Activated CD4-positive, alpha-beta T cell treated with anti-CD3 and anti-CD28 coated beads, Interleukin-10, Interleukin-2, amounts not matched to agents 100 ng/mL and 50 ng/mL, durations not matched to agents 16 hours and 8 hours (primary cell): ENCODE data around the gene DIP2C.
"Not testable (repeated sequence)": the region's sequence is repeated elsewhere in the genome, so short reads cannot be mapped to it uniquely, and the experiment has no call there.

Experiments used
- DNase-seq: peaks from one replicate; pipeline ENCODE4 v3.0.0-alpha.2; 2020

Gene DIP2C

DNA sequence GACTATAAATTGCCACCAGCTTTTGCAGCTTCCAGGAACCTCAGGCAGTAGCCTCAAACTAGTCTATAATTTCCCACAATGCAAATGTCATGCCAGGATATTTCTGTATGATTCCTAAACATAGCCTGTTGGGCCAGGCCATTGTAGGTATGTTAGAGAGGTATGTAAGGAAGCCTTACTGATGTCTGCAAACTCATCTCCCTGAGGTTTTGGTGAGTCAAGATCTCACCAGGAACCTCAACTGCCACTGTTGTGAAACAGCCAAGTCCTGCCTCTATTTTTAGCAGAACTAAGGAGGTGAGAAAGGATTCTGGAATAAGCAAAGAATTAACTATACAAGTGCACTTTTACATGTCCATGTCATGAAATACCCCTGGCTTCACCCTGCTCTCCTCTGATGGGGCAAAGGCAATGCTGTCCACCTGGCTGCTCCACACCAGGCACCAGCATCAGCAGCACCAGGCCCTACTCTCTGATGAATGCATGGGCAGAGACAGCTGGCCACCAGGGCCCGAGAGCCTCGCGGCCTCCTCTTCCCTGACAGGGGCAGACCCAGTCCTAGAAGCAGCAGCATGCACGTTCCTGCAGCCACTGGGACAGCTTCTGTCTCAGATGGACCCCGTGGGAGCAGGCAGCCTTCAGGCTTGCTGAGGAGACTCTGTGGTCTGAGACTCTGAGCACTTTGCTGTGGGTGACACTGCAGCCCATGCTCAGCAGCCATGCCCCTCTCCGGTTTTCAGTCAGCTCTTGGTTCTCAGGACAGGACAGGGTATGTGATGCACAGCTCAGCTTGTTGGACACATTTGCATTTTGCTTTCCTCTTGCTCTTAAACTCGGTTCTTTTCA lies 407.0 kb downstream of the DIP2C start:
- DNase-seq: peak; percentile 55

DNA sequence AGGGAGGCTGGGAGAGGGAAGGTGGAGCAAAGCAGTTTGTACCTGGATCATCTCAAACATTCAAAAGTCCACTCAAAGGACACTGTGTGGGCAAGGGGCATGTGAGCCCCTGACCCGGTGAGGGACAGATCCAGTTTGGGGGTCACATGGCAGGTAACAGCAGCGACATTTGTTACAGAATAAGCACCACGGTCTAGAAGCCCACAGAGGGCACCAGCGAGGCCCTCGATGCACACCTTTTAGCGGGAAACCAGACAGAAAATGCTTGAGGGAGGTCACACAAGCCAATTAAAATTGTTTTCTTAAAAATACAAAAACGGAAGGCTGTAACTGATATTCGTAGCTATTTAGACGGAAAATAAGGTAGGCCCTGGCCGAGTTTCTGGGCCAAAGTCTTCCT lies 409.8 kb downstream of the DIP2C start:
- DNase-seq: no peak

DNA sequence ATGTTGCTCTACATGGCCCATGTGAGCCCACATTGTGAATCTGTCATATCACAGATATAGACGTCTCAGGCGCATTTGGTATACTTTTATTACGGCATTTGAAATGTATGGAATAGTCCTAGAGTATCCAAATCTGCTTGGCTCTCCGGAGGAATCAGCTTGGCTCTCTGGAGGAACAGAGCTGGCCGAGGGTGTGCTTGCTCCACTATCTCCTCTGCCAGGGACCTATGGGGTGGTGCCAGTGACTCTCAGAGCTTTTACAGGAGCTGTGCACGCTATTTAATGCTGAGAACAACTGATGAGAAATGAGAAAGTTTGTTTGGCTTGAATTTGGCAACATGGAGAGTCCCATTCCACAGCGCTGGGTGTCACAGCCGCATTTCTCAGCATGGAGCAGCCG lies 410.2 kb downstream of the DIP2C start:
- DNase-seq: no peak

DNA sequence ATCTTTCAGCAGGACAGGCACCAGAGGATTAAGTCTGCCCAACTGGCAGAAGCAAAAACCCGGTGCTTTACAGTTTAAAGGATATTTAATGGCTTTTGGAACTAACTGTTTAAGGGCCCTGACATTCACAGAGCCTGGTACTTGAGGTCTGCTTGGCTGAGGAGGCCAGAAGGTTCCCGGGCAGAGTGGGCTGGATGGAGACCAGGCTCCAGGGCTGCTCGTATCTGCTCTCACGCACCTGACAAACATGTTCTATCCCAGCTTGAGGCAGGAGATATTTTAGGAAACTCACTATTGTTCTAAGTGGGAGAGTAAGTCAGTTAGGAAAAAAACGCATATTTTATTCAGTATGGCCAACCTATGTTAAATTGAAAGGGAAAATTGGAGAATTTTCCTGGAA lies 410.8 kb downstream of the DIP2C start:
- no peak for DNase-seq

DNA sequence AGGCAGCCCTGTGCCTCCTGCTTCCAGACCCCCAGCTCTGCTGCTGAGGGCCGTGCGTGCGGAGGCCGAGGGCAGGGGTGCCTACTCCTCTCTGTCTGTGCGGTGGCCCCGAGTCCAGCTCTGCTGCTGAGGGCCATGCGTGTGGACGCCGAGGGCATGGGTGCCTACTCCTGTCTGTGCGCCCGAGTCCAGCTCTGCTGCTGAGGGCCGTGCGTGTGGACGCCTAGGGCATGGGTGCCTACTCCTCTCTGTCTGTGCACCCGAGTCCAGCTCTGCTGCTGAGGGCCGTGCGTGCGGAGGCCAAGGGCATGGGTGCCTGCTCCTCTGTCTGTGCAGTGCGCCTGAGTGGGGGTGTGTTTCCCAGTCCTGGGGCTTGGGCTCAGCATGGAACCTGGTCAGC lies 411.5 kb downstream of the DIP2C start:
- no peak for DNase-seq

DNA sequence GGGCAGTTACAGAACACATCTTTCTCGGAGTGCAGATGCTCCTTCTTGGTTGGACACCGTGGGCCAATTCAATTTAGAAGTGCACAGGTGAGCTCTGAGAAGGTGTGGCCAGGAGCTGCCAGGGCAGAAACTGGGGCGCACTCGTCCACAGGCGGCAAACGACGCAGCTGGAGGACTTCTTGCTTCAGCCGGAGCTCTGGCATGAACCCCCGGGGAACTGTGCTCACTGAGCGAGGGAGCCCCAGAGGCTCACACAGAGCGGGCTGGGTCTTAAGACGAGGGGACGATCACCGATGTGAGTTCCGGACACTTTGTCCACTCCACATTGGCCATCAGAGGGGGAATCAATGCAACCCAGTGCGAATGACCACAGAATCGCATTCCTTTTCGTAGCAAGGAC lies 413.8 kb downstream of the DIP2C start:
- no peak for DNase-seq

DNA sequence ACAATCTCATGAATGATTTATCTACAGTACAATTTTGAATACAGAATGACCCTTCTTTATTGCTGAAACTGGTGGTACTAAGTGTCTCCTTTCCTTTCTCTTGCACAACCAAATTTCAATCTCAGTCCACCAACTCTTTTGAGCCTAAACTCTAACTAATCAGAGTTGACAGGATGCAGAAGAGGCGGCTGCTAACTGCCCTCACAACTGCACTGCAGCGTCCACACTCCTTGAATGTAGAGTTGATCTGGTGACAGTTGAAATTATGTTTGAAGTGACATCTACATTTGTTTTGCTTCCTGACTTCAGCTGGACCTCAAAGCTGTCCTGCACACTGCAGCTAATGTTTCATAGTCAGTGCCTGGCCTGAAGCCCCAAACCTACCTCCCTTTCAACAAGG lies 414.6 kb downstream of the DIP2C start:
- DNase-seq: no peak

DNA sequence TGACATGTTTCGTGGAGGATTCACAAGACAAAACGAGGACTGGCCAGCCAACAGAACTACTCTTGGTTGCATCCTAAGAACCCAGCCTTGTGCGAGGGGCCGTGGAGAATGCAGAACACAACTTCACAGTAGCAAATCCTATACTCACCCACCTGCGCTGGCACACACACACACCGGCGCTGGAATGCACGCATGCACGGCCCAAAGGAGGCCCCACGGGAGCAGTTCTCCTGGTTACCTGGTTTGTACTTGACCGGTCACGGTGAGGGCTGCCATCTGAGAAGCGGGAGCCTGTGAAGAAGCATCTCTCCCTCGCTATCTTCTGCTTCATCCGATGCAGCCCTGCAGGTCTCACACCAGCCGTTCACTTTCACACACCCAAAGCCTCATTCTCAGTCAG lies 416.4 kb downstream of the DIP2C start:
- no peak for DNase-seq

DNA sequence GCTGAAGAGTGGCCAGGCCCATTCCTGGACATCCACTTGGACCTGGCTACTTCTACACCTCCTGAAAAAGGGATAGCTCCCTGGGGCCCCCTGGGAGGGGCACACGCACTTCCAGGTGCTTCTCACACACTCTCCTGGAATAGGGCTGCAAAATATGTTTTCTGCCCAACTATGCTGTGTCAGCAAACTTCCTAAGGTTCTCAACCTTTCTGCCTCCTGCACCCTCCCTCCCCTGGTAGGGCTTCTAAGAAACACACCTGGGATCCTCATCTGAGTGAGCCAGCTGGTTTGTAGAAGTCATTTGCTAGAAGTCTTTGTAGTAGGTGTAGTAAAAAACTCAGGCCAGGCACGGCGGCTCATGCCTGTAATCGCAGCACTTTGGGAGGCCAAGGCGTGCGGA lies 417.7 kb downstream of the DIP2C start:
- DNase-seq: no peak

DNA sequence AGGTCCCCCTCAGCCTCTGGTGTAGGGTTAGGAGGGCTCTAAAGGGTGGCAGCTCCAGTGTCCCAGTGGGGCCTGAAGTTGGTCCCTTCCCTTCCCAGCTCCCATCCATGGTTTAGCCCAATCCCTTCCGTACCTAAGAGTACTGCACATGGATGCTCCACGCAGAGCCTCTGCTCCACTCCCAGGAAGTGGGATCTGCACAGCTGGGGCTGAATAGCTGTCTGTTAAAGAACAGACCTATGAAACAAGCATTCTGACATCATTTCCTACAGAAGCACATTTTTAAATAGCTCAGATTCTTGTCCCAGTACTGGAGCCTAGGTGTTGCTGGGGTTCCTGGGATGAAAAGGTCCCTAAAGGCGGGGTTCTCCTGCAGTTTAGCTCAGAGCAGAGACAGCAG lies 418.3 kb downstream of the DIP2C start:
- no peak for DNase-seq

DNA sequence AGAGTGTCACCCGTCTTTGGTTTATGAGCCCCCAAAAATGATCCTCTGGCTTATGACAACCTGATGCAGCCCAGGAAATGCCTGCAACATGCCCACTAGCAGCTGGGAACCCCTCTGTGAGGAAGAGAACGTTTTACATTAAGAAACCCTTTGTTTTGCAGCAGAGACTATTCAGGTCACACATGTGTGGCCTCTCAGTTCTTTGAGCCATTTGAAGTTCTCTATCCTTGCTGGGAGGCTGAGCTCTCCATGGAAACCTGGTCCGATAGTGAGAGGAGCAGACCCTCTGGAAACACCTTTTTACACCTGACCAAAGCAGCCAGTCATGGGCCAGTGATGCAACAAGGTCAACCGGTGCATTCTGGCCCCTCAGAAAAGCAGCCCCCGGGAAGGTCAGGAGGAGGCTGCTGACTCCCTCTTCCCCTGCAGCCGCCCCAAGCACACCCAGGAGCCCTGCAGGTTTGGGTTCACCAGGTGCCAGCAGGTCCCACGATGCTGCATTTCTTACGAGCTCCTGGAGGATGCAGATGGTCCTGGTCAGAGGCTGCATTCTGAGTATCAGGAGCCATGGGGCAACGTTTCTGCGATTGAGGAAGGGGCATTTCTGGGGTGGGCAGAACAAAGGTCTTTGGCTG lies 419.9 kb downstream of the DIP2C start:
- DNase-seq: no peak

DNA sequence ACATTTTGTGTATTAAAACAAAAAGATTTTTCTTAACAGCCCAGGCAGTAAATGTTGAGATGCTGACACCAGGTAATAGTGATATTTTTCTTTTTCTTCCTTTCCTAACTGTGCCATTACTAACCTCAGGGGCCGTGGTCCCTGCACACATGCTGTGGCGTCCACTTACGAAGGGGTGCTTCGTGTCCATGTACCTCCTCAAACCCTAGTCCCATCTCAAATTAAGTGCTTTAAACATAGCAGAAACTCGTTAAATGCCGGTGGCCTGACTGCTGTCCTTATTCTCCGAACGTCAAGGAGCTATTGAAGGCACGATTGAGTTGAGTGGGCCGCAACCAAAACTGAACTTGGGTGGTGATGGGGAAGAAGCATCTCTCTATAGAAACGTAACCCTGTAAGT lies 421.8 kb downstream of the DIP2C start:
- DNase-seq: no peak

DNA sequence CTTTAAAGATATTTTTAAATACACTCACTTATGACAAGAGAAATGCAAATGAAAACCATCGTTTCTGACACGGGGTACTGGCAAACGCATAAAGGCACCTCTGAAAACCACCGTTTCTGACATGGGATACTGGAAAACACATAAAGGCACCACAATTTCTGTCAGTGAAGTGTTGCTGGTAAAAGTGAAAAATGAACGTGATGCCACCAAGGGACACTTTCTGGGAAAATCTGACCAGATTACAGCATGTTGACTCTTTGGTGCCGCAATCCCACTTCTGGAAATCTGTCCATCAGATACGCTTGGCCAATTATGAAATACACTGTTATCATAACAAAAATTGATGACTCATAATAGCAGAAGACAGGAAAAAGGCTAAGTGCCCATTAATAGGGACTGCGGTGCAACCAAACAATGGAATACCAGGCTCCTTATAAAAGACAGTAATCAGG lies 422.5 kb downstream of the DIP2C start:
- DNase-seq: no peak

DNA sequence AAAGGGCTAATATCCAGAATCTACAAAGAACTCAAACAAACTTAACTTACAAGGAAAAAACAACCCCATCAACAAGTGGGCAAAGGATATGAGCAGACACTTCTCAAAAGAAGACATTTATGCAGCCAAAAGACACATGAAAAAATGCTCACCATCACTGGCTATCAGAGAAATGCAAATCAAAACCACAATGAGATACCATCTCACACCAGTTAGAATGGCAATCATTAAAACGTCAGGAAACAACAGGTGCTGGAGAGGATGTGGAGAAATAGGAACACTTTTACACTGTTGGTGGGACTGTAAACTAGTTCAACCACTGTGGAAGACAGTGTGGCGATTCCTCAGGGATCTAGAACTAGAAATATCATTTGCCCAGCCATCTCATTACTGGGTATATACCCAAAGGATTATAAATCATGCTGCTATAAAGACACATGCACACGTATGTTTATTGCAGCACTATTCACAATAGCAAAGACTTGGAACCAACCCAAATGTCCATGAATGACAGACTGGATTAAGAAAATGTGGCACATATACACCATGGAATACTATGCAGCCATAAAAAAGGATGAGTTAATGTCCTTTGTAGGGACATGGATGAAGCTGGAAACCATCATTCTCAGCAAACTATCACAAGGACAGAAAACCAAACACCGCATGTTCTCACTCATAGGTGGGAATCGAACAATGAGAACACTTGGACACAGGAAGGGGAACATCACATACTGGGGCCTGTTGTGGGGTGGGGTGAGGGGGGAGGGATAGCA lies 423.5 kb downstream of the DIP2C start:
- not testable (repeated sequence) for DNase-seq

DNA sequence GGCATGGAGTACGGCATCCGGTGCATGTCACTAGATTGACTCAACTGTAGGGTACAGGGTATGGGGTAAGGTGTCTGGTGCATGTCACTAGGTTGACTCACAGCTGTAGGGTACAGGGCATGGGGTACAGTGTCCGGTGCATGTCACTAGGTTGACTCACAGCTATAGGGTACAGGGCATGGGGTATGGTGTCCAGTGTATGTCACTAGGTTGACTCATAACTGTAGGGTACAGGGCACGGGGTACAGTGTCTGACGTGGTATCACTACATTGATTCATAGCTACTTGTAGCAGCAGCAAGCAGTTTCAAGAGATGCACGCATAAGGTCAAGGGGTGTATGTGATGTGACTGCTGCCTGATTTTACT lies 424.4 kb downstream of the DIP2C start:
- DNase-seq: peak; percentile 45

DNA sequence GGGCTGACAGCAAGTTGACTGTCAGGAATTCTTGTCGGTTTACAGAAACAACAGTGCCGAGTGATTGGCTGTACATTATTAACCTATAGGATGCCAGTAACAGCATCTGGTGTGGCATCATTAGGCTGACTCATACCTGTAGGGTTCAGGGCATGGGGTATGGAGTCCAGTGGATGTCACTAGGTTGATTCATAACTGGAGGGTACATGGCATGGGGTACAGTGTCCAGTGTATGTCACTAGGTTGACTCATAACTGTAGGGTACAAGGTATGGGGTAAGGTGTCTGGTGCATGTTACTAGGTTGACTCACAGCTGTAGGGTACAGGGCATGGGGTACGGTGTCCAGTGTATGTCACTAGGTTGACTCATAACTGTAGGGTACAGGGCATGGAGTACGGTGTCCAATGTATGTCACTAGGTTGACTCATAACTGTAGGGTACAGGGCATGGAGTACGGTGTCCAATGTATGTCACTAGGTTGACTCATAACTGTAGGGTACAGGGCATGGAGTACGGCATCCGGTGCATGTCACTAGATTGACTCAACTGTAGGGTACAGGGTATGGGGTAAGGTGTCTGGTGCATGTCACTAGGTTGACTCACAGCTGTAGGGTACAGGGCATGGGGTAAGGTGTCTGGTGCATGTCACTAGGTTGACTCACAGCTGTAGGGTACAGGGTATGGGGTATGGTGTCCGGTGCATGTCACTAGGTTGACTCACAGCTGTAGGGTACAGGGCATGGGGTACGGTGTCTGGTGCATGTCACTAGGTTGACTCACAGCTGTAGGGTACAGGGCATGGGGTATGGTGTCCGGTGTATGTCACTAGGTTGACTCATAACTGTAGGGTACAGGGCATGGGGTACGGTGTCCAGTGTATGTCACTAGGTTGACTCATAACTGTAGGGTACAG lies 425.1 kb downstream of the DIP2C start:
- DNase-seq: peak; percentile 49

DNA sequence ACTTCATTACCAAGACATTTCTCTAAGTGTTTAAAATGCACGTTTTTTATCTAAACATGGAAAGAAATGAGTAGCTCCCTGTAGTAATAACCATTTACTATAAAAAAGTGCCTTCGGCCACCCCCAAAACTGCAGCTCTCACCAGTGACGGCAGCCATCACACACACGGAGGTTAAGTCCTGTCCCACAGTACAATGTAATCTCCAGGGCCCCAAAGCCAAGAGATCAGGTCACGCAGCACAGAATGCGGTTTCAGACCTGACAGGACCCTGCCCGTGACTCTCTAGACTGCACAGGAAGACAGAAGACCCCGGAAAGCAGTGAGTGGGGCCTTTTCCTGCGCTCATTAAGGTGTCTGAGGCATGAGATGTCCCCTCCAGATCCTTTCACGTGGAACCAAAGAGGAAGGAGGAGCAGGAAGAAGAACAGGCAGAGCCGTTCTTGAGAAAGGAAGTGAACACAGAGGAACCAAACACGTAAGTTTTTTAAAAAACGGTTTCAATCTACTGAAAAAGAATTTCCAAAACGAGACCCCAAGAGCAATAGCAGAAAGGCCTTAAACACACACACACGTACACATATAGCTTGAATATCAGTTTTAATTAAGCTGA lies 428.5 kb downstream of the DIP2C start:
- no peak for DNase-seq

DNA sequence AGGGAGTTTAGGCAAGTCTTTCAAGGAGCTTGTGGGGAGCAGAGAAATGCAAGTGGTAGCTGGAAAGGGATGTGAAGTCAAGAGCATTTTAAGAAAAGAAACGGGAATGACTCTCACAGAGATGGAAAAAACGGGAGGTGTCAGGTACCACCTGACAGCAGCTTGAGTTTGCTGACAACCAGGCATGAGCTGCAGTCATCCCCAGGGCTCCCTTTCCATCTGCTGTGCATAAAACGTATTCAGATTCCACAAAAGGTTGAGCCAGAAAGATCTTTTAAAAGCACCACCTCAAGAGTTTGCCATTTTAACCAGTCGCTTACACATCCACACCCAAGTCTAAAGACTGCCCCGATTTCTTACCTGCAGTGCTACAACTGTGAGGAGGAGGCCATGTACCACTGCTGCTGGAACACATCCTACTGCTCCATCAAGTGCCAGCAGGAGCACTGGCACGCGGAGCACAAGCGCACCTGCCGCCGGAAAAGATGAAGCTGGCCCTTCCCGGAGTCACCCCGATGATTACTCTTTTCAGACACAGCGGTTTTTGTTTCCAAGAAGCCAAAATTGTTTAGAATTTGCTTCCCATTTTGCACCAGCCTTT lies 437.4 kb downstream of the DIP2C start:
- DNase-seq: no peak

DNA sequence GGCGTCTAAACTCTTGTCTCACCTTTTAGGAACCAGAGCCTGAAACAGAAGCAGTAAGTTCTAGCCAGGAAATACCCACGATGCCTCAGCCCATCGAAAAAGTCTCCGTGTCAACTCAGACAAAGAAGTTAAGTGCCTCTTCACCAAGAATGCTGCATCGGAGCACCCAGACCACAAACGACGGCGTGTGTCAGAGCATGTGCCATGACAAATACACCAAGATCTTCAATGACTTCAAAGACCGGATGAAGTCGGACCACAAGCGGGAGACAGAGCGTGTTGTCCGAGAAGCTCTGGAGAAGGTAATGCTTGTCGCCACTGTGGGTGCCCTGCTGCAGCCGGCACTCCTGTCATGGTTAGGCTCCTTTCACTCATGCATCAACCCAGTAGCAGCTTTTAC lies 441.2 kb downstream of the DIP2C start:
- DNase-seq: no peak

DNA sequence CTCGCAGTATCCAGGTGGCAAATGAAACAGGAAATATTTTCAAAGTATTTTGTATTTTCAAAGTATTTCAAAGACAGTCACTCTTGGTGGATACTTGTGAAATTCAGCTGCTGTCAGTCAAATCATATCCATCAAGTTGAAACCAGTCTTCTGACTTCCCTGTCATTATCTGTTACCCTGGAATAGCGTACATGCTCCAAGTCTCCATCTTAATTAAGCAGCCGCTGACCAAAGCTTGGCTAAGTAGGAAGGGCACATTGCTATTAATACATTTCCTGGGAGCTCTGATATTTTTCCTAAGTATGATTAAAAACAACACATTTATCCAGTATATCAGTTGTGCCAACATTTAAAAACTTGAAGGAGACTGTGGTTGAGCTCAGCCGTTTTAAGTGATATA lies 442.0 kb downstream of the DIP2C start:
- DNase-seq: no peak

DNA sequence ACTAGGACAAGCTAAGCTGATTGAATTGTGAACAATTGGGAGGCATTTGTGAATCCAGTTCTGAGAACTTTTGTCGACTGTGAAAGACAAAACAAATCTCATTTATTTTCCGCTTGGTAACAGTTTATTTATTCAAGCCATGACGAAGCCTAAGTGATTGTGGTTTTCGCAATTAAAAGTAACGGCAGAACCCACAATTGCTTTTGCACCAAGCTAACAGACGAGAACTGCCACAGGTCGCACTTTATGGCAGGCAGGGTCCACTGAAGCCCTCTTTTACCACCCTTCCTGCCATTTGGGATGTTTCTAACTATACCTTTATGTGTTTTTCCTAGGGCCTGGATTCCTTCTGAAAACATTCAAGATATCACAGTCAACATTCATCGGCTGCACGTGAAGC lies 443.0 kb downstream of the DIP2C start:
- no peak for DNase-seq

DNA sequence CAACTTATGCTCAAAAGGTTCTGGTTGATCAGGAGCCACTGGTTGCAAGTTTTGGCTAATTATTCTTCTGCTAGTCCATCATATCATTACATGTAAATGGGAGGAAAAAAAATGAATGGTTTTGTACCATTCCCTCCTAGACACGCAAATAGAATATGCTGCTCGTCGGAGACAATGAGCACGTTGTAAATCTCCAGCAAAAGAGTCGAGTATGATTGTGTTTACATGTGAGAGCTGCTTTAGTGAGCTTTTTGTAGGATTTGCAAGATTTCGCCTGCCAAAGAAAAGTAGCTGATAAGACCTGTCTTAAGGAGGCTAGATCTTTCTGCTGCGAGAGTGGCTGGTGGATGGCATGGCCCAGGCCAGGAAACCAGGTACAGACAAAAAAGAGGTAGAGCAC lies 445.2 kb downstream of the DIP2C start:
- DNase-seq: no peak
